ENCODE data around the gene CNTN4. TPM values are rescaled to one million over a fixed set of nuclear protein-coding genes. Genes with fewer than 3 reads are reported as not detected.

CNTN4 gene
- total and polyA plus RNA-seq, 2 experiments from 2014 or later, result 0.91 to 4.0 TPM

- TF ChIP-seq, protein P1, sequence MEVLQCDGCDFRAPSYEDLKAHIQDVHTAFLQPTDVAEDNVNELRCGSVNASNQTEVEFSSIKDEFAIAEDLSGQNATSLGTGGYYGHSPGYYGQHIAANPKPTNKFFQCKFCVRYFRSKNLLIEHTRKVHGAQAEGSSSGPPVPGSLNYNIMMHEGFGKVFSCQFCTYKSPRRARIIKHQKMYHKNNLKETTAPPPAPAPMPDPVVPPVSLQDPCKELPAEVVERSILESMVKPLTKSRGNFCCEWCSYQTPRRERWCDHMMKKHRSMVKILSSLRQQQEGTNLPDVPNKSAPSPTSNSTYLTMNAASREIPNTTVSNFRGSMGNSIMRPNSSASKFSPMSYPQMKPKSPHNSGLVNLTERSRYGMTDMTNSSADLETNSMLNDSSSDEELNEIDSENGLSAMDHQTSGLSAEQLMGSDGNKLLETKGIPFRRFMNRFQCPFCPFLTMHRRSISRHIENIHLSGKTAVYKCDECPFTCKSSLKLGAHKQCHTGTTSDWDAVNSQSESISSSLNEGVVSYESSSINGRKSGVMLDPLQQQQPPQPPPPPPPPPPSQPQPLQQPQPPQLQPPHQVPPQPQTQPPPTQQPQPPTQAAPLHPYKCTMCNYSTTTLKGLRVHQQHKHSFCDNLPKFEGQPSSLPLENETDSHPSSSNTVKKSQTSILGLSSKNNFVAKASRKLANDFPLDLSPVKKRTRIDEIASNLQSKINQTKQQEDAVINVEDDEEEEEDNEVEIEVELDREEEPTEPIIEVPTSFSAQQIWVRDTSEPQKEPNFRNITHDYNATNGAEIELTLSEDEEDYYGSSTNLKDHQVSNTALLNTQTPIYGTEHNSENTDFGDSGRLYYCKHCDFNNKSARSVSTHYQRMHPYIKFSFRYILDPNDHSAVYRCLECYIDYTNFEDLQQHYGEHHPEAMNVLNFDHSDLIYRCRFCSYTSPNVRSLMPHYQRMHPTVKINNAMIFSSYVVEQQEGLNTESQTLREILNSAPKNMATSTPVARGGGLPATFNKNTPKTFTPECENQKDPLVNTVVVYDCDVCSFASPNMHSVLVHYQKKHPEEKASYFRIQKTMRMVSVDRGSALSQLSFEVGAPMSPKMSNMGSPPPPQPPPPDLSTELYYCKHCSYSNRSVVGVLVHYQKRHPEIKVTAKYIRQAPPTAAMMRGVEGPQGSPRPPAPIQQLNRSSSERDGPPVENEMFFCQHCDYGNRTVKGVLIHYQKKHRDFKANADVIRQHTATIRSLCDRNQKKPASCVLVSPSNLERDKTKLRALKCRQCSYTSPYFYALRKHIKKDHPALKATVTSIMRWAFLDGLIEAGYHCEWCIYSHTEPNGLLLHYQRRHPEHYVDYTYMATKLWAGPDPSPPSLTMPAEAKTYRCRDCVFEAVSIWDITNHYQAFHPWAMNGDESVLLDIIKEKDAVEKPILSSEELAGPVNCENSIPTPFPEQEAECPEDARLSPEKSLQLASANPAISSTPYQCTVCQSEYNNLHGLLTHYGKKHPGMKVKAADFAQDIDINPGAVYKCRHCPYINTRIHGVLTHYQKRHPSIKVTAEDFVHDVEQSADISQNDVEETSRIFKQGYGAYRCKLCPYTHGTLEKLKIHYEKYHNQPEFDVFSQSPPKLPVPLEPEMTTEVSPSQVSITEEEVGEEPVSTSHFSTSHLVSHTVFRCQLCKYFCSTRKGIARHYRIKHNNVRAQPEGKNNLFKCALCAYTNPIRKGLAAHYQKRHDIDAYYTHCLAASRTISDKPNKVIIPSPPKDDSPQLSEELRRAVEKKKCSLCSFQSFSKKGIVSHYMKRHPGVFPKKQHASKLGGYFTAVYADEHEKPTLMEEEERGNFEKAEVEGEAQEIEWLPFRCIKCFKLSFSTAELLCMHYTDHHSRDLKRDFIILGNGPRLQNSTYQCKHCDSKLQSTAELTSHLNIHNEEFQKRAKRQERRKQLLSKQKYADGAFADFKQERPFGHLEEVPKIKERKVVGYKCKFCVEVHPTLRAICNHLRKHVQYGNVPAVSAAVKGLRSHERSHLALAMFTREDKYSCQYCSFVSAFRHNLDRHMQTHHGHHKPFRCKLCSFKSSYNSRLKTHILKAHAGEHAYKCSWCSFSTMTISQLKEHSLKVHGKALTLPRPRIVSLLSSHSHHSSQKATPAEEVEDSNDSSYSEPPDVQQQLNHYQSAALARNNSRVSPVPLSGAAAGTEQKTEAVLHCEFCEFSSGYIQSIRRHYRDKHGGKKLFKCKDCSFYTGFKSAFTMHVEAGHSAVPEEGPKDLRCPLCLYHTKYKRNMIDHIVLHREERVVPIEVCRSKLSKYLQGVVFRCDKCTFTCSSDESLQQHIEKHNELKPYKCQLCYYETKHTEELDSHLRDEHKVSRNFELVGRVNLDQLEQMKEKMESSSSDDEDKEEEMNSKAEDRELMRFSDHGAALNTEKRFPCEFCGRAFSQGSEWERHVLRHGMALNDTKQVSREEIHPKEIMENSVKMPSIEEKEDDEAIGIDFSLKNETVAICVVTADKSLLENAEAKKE (CRISPR knock-in tag; IDR thresholded peaks at IDR 0.05), result no peak
Measured at GRCh38 chr3:2283818-2284217, 185.2 kb downstream of the CNTN4 start (continued).

GRCh38 chr3:2300938-2301337 is 202.3 kb downstream of the CNTN4 start:
- no peak overlapping the region for H3K4me3 Mint-ChIP-seq
- DNase-seq (ENCODE audit: low spot score) (no peak), ATAC-seq (no peak)
- Histone ChIP-seq H3K36me3 (ENCODE audit: insufficient read depth) (no peaks in the 10 kb centered on the region), H3F3A (replicated peaks; ENCODE audit: low read depth) (no peaks in the 10 kb centered on the region), H3K27ac (ENCODE audit: low read depth) (no peak overlapping the region), H3K4me2 (no peak overlapping the region), H3K79me2 (replicated peaks; ENCODE audit: insufficient read depth) (no peaks in the 10 kb centered on the region), H3K9me2 (ENCODE audit: insufficient read depth) (no peaks in the 10 kb centered on the region), H2AFZ (no peak overlapping the region), H3K4me3 (no peak overlapping the region), H3K4me1 (ENCODE audit: insufficient read depth) (peaks cover 8% of the 10 kb centered on the region; the same call in 1 of the 2 replicates), H3K27me3 (ENCODE audit: insufficient read depth) (no peaks in the 10 kb centered on the region), H4K20me1 (replicated peaks; ENCODE audit: insufficient read depth) (no peaks in the 10 kb centered on the region)
- H3K9me3 Mint-ChIP-seq, result peaks cover 87% of the 10 kb centered on the region
- H3K4me1 Mint-ChIP-seq, result no peaks in the 10 kb centered on the region
- TF ChIP-seq STAT1 (IDR thresholded peaks at IDR 0.05; ENCODE audit: unreplicated experiment) (no peak), JUNB (IDR thresholded peaks at IDR 0.05; ENCODE audit: unreplicated experiment) (no peak), NANOG (IDR thresholded peaks at IDR 0.05; ENCODE audit: borderline replicate concordance) (no peak)
- no peak overlapping the region for H3K27ac Mint-ChIP-seq
- no peaks in the 10 kb centered on the region for H3K27me3 Mint-ChIP-seq (ENCODE audit: insufficient read depth, low read depth, poor library complexity)
- peaks cover 10% of the 10 kb centered on the region; the same call in 2 of the 3 replicates for H3K36me3 Mint-ChIP-seq (ENCODE audit: low read depth)

GRCh38 chr3:2301361-2301760 is 202.7 kb downstream of the CNTN4 start:
- ATAC-seq, result no peak
- TF ChIP-seq EZH2 (IDR thresholded peaks at IDR 0.05; ENCODE audit: low read depth, unreplicated experiment) (no peak), ZNF331 (CRISPR knock-in tag; IDR thresholded peaks at IDR 0.05; ENCODE audit: low read depth) (no peak), NANOG (IDR thresholded peaks at IDR 0.05; ENCODE audit: borderline replicate concordance) (no peak), CTCF (conservative IDR thresholded peaks at IDR 0.05; ENCODE audit: low read depth in 2 of 2) (no peak), JUNB (IDR thresholded peaks at IDR 0.05; ENCODE audit: unreplicated experiment) (no peak)

More at GRCh38 chr3:2301361-2301760, 202.7 kb downstream of the CNTN4 start:
- H3K27ac ChIP-seq (ENCODE audit: low read depth), result no peak overlapping the region
- peaks cover 8% of the 10 kb centered on the region; the same call in 1 of the 2 replicates for H3K4me1 ChIP-seq (ENCODE audit: insufficient read depth)
- H2AFZ ChIP-seq, result no peak overlapping the region
- H3K4me1 Mint-ChIP-seq, result no peaks in the 10 kb centered on the region
- no peaks in the 10 kb centered on the region for H3K79me2 ChIP-seq (replicated peaks; ENCODE audit: insufficient read depth)
- H3K9me2 ChIP-seq (ENCODE audit: insufficient read depth), result no peaks in the 10 kb centered on the region
- H3K9me3 Mint-ChIP-seq, result peaks cover 87% of the 10 kb centered on the region
- no peaks in the 10 kb centered on the region for H3K27me3 ChIP-seq (ENCODE audit: insufficient read depth)
- no peak overlapping the region for H3K4me2 ChIP-seq
- H3K4me3 ChIP-seq, result no peak overlapping the region
- peaks cover 8% of the 10 kb centered on the region; the same call in 2 of the 3 replicates for H3K36me3 Mint-ChIP-seq (ENCODE audit: low read depth)
- H3F3A ChIP-seq (replicated peaks; ENCODE audit: low read depth), result no peaks in the 10 kb centered on the region
- no peaks in the 10 kb centered on the region for H4K20me1 ChIP-seq (replicated peaks; ENCODE audit: insufficient read depth)
- DNase-seq (ENCODE audit: low spot score), result no peak
- H3K27ac Mint-ChIP-seq, result no peak overlapping the region
- H3K4me3 Mint-ChIP-seq, result no peak overlapping the region
- H3K36me3 ChIP-seq (ENCODE audit: insufficient read depth), result no peaks in the 10 kb centered on the region
- H3K27me3 Mint-ChIP-seq (ENCODE audit: insufficient read depth, low read depth, poor library complexity), result no peaks in the 10 kb centered on the region

Measured in GM23338 (cell line).